ENCODE data around the gene KTN1.

The KTN1 gene, protein sequence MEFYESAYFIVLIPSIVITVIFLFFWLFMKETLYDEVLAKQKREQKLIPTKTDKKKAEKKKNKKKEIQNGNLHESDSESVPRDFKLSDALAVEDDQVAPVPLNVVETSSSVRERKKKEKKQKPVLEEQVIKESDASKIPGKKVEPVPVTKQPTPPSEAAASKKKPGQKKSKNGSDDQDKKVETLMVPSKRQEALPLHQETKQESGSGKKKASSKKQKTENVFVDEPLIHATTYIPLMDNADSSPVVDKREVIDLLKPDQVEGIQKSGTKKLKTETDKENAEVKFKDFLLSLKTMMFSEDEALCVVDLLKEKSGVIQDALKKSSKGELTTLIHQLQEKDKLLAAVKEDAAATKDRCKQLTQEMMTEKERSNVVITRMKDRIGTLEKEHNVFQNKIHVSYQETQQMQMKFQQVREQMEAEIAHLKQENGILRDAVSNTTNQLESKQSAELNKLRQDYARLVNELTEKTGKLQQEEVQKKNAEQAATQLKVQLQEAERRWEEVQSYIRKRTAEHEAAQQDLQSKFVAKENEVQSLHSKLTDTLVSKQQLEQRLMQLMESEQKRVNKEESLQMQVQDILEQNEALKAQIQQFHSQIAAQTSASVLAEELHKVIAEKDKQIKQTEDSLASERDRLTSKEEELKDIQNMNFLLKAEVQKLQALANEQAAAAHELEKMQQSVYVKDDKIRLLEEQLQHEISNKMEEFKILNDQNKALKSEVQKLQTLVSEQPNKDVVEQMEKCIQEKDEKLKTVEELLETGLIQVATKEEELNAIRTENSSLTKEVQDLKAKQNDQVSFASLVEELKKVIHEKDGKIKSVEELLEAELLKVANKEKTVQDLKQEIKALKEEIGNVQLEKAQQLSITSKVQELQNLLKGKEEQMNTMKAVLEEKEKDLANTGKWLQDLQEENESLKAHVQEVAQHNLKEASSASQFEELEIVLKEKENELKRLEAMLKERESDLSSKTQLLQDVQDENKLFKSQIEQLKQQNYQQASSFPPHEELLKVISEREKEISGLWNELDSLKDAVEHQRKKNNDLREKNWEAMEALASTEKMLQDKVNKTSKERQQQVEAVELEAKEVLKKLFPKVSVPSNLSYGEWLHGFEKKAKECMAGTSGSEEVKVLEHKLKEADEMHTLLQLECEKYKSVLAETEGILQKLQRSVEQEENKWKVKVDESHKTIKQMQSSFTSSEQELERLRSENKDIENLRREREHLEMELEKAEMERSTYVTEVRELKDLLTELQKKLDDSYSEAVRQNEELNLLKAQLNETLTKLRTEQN (N-terminal part only)

GRCh38 chr14:55579724-55580469 is at the start of gene KTN1:
Gene KTN1 (plus strand): TSS chr14:55580207. CDS start chr14:55612049, 31,842 bp downstream.
- DNase-seq = peak; percentile 87

DNA sequence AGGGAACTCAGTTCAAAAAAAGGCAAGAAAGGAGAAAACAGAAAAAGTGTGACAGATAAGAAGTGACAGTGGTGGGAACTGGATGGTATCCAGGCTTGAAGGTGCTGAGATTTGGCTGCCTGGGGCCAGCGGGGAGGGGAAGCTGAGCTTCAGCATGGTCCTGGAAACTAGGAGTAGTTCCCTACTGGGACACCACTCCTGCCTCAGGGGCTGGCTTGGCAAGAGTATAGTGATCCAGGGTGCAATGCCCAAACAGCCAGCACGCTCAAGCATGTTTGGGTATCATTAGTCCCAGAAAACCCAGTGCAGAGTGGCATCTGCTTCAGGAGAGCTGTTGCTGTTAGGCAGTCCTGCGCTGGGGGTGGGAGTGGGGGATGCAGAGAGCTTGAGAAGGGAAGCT is 49.5 kb upstream of the KTN1 start:
- DNase-seq = no peak

DNA sequence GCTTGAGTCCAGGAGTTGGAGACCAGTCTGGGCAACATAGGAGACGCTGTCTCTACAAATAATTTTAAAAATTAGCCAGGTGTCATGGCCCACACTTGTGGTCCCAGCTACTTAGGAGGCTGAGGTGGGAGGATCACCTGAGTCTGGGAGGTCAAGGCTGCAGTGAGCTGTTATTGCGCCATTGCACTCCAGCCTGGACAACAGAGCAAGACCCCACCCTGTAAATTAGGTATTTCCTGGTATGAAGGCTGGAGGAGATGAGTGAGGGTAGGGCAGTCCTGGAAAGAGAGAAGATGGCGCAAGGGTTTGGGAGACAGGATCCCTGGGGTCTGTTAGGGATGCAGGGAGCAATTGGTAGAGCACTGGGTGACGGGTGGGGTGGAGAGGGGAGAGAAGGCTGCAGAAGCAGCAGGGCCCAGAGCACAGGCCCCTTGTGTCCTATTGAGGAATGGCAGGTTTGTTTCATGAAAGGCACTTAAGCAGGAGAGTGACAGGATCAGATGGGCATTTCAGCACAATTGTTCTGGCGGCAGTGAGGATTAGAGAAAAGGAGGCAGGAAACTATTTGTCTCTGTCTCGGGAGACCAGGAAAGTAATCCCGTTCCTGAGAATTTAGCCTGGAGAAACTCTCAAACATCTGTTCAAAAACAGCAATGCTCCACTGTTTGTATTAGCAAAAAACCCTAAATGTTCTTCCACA is 47.2 kb upstream of the KTN1 start:
- DNase-seq = no peak

DNA sequence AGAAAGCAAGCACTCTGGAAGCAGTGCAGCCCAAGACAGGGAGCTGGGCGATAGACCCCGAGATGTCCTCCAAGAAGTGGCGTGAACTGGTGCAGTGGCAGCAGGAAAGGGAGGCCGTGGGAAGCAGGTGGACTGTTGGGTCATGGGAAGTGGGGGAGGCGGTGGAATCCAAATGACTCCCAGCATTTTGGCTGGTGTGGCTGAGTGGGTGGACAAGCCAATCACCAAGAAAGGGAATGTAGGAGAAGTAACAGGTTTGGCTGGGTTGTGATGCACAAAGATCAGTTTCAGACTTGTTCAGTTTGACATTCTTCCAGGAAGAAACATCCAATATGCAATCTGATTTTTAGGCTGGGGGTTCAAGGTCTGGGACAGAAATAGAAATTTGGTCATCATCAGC is 46.0 kb upstream of the KTN1 start:
- no peak for DNase-seq

- no peak for DNase-seq
Observed at GRCh38 chr14:55535516-55536203, 44.3 kb upstream of the KTN1 start.

DNA sequence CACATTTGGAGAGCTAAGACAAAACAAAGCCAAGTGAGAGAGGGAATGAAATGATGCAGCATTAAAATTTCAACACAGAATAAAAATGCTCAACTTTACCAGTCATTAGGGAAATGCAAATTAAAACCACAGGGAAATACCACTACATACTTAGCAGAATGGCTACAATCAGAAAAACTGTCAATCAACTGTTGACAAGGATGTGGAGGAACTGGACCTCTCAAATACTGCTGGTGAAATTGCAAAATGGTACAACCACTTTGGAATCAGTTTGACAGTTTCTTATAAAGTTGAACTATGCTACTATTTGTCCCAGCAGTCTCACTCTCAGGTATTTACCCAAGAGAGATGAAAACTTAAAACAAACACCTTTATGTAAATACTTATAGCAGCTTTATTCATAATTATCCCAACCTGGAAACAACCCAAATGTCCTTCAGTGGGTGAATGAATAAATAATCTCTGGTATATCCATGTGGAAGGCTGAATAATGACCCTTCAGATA is 43.8 kb upstream of the KTN1 start:
- no peak for DNase-seq

DNA sequence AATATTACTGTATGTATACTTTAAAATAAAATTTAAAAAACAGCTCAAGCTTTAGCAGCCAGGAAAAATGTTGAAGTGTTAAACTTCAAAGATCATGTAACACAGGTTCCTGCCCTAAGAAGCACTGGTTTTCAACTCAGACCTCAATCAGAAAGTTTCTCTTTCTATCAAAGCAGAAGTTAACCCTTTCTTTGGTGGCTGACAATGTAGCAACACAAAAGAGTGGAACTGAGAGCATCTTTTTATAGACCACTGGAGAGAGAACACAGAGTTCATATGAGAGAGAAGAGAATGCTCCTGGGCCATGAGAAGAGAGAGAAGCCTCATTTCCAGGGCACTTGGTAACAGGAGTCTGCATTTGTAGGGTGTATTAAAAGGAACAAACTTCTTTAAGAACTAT is 42.2 kb upstream of the KTN1 start:
- no peak for DNase-seq

DNA sequence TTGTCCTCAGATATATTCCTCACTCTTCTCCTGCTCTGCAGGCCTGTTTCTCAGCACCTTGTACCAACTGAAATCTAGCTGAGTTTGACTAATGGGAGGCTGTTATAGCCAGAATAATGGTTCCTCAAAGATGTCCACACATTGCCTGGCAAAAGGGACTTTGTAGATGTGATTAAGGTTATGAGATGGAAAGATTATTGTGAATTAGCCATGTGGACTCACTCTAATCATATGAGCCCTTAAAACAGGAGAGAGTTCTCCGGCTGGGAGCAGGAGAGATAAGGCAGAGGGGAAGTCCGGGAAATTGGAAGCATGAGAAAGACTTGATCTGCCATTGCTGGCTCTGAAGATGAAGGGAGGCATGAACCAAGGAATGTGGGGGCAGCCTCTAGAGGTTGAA is 40.0 kb upstream of the KTN1 start:
- no peak for DNase-seq

DNA sequence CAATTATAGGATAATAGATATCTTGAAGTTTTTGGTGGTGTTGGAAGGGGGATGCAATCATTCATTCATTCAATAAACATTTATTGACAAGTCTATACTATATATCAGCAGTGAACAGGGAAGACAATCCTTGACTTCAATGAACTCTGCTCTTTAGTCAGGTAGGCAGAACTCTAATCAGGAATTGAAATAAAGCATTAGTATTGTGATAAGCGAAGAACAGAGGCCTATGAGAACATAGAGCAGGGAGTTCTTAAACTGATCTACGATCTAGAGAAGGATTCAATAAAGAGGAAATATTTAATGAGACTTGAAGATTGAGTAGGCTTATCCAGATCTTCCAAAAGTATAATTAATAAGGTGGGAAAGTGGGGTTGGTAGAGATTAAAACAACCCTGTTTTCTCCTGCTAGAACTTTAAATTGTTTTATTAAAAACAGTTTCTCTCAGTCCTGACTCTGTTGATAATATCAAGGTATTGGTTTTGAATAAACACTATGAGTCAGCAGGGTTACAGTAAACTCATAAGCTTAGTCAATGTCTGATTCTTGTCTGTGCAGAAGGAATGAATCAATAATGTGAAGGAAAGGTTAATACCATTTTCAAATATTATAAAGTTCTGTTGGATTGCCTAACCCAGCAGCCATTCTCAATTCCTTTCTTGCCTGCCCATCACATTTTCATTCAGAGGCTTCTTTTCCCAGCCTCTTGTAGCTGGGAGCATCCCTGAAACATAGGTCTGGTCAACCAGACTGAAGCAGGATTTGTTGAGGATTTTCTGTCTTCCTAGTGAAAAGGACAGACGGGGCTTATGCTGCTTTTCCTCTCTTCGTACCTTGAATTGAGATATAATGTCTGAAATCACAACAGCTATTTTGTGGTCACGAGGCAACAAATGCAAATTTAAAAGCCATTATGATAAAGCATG is 38.9 kb upstream of the KTN1 start:
- no peak for DNase-seq

- no peak for DNase-seq
Observed at GRCh38 chr14:55545779-55546178, 34.2 kb upstream of the KTN1 start.

DNA sequence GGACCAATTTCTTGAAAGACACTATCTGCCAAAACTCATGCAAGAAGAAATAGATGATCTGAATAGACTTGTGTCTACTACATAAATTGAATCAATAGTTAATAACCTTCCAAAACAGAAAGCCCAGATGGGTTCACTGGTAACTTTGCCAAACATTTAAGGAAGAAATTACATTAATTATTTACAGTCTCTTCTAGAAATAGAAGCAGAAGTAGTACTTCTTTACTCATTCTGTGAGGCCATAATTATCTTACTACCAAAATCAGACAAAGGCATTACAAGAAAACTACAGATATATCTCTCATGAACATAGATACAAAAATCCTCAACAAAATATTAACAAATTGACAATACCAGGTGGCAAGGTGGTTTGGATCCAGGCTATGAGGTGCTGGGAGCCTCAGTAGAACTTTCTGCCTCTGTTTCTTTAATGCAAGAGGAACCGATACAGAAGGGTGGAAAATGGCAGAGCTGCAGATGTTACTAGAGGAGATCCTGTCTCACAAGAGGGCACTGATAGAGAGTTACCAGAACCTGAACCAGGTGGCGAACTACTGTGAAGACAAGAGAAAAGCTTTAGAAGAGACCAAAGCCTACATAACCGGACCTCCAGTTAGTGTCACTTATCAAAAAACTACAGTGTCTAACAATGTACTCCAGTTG is 33.7 kb upstream of the KTN1 start:
- DNase-seq = no peak

DNA sequence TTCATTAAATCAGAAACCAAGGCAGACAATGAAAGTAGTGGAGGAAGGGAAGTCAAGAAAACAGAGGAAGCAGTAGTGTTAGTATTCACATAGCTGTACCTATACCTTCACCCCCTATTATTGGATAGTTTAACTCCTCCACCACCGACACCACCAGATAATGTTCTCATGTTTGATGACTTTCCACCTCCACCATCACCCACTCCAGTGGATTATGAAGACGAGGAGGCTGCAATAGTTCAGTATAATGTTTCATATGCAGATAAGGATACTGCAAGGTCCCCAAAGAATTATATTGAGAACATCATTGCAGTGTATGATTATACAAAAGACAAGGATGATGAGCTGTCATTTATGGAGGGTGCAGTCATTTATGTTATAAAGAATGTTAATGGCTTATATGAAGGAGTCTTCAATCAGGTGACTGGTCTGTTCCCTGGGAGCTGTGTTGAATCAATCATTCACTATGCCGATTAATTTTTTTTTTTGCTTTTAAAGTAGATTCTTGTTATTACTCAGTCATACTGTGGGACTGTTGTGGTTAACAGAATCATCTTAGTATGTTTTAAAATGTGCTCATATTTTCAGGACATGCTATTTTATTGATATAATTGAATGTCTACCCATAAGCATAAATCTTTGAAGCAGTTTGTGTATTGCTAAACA is 32.2 kb upstream of the KTN1 start:
- no peak for DNase-seq

GRCh38 chr14:55553791-55554190 is 26.2 kb upstream of the KTN1 start:
- no peak for DNase-seq

GRCh38 chr14:55556929-55557623 is 22.9 kb upstream of the KTN1 start:
- no peak for DNase-seq

DNA sequence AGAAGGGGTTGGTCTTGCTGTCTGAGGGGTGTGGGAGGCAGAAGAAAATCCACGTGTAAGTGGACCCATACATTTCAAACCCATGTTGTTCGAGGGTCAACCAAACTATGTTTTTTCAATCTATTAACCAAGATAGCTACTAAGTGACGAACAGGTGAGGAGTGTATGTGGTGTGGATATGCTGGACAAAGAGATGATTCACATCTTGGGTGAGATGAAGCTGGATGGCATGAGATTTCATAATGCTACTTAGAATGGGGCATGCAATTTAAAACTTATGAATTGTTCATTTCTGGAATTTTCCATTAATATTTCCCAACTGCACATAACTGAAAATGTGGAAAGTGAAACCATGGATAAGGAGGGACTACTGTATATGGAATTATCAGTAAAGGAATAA is 17.9 kb upstream of the KTN1 start:
- DNase-seq = no peak

DNA sequence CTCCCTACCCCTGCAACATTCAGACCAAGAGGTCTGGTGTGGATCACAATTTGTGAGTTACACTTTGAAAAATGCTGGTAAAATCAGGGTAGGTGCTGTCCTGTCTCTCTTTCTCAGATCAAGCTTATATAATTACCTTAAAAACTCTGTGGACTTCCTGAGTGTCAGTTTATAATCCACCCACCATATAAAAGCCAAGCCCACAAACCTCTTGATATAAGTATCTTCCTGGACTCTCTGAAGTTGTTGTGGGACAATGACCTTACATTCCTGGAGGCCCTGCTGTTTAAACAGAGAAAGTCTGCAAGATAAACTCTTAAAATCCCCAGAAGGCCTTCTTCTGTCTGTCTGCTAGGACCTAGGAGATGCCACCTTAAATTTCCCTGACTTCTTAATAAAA is 11.4 kb upstream of the KTN1 start:
- DNase-seq = no peak

GRCh38 chr14:55571125-55571889 is 8.7 kb upstream of the KTN1 start:
- DNase-seq = no peak

Data from activated T-cell treated with anti-CD3 and anti-CD28 coated beads, Interleukin-2, amount 50 U/mL, for 1 hour (primary cell).